ENCODE results near the gene OMD. TPM values are rescaled to one million over a fixed set of nuclear protein-coding genes. Genes with fewer than 3 reads are reported as not detected.

Gene OMD
- total RNA-seq, 2 donors from 2014 or later: 200 TPM

- Histone ChIP-seq H3K4me3 (no peak overlapping the region), H3K27ac (peak overlapping the region; percentile 76 to 80), H3K27me3 (replicated peaks; ENCODE audit: insufficient read depth) (no peaks in the 10 kb centered on the region), H3K9me3 (no peaks in the 10 kb centered on the region), H3K36me3 (peaks cover 14% of the 10 kb centered on the region), H3K4me1 (ENCODE audit: control insufficient read depth in 1 of 2, low read depth in 2 of 2) (peaks cover 6 to 56% of the 10 kb centered on the region in 2 donors)
- ATAC-seq (ENCODE audit: insufficient number of reproducible peaks, low FRiP score, low read depth) (no peak), DNase-seq (ENCODE audit: low spot score) (no peak)
- no peak for TF ChIP-seq CTCF (IDR thresholded peaks at IDR 0.05)
These were observed 38.8 kb downstream of the OMD start for GRCh38 chr9:92385477-92385876.

DNA sequence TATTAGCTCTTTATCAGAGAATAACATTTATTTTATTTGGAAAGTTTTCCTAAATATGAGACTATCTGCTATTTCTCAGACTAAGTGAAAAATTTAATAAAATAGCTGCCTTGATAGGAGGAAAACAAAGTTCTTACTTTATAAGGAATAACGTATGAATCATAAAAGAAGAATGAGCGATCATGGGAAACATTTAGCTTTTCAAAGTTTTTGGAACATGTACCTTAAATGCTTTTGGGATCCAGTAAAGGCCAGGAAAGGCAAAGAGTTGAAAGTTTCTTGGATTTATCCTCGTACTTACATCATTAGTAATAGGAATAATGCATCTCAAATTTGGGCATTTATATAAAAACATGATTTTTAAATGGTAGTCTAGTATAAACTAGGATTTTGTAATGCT is 39.3 kb downstream of the OMD start:
- TF ChIP-seq CTCF (IDR thresholded peaks at IDR 0.05): no peak
- DNase-seq (ENCODE audit: low spot score): no peak
- H3K36me3 ChIP-seq: peaks cover 14% of the 10 kb centered on the region

DNA sequence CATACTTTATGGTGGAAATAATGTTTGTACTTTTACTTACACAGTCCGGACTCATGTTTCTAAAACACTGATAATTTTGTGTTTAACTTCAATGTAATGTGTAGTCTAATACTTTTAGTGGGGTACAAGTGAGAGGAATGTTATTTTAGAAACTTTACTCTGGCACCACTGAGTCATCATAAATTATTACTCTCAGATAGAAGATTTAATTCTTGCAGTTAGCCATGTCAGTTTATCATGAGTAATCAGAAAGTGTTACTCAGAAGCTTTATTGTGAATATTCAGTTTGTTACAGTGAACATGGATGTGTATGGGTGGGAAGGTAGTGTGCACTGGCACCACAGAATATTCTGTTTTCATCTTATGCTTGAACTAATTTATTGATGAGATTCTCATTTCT is 39.9 kb downstream of the OMD start:
- DNase-seq (ENCODE audit: low spot score) (no peak), ATAC-seq (ENCODE audit: insufficient number of reproducible peaks, low FRiP score, low read depth) (no peak)
- Histone ChIP-seq H3K36me3 (peaks cover 14% of the 10 kb centered on the region), H3K4me1 (ENCODE audit: control insufficient read depth in 1 of 2, low read depth in 2 of 2) (peaks cover 0 to 45% of the 10 kb centered on the region in 2 donors), H3K9me3 (no peaks in the 10 kb centered on the region), H3K27me3 (replicated peaks; ENCODE audit: insufficient read depth) (no peaks in the 10 kb centered on the region), H3K4me3 (no peak overlapping the region), H3K27ac (peak overlapping the region; percentile 76 to 80)
- TF ChIP-seq CTCF (IDR thresholded peaks at IDR 0.05): no peak

More for the DNA sequence above, 39.3 kb downstream of the OMD start:
- Histone ChIP-seq H3K9me3 (no peaks in the 10 kb centered on the region), H3K27ac (peak overlapping the region; percentile 76 to 80), H3K27me3 (replicated peaks; ENCODE audit: insufficient read depth) (no peaks in the 10 kb centered on the region), H3K4me3 (peak overlapping the region; percentile 22), H3K4me1 (ENCODE audit: control insufficient read depth in 1 of 2, low read depth in 2 of 2) (peaks cover 4 to 51% of the 10 kb centered on the region in 2 donors)
- ATAC-seq (ENCODE audit: insufficient number of reproducible peaks, low FRiP score, low read depth): peak; percentile 63

GRCh38 chr9:92381775-92382174 is 42.5 kb downstream of the OMD start:
- Histone ChIP-seq H3K4me3 (no peak overlapping the region), H3K27me3 (replicated peaks; ENCODE audit: insufficient read depth) (no peaks in the 10 kb centered on the region), H3K9me3 (no peaks in the 10 kb centered on the region), H3K4me1 (ENCODE audit: control insufficient read depth in 1 of 2, low read depth in 2 of 2) (peaks cover 0 to 45% of the 10 kb centered on the region in 2 donors), H3K27ac (no peak overlapping the region), H3K36me3 (peaks cover 5% of the 10 kb centered on the region)
- no peak for TF ChIP-seq CTCF (IDR thresholded peaks at IDR 0.05)
- DNase-seq (ENCODE audit: low spot score): no peak
- no peak for ATAC-seq (ENCODE audit: insufficient number of reproducible peaks, low FRiP score, low read depth)

GRCh38 chr9:92380603-92381002 is 43.7 kb downstream of the OMD start:
- Histone ChIP-seq H3K27ac (no peak overlapping the region), H3K4me1 (ENCODE audit: control insufficient read depth in 1 of 2, low read depth in 2 of 2) (peaks cover 0 to 33% of the 10 kb centered on the region in 2 donors), H3K9me3 (no peaks in the 10 kb centered on the region), H3K27me3 (replicated peaks; ENCODE audit: insufficient read depth) (no peaks in the 10 kb centered on the region), H3K36me3 (no peaks in the 10 kb centered on the region), H3K4me3 (no peak overlapping the region)
- ATAC-seq (ENCODE audit: insufficient number of reproducible peaks, low FRiP score, low read depth) (no peak), DNase-seq (ENCODE audit: low spot score) (no peak)
- TF ChIP-seq CTCF (IDR thresholded peaks at IDR 0.05): no peak
